HPDE6-E6E7 (cell line): Measurements from ENCODE around the gene GPC2.
"Not testable (repeated sequence)": the region's sequence is repeated elsewhere in the genome, so short reads cannot be mapped to it uniquely, and the experiment has no call there.

Experiments
- DNase-seq: peaks from one replicate; pipeline ENCODE4 v3.0.0; 2011; ENCODE audit warnings: missing footprints; ENCODE audit errors: extremely low spot score

The GPC2 gene

GRCh38 chr7:100152404-100152803 lies 24.8 kb downstream of the GPC2 start:
- no peak for DNase-seq

- DNase-seq: peak; percentile 99
Measured at GRCh38 chr7:100148559-100149328, 28.4 kb downstream of the GPC2 start, which contains the start of gene LAMTOR4. Gene LAMTOR4 (plus strand): TSS chr7:100148918. CDS start chr7:100148973, 55 bp downstream.

GRCh38 chr7:100148225-100148558 lies 29.0 kb downstream of the GPC2 start:
- DNase-seq: no peak

- DNase-seq: no peak
Measured at GRCh38 chr7:100147278-100147677, 29.9 kb downstream of the GPC2 start.

GRCh38 chr7:100146350-100146749 lies 30.8 kb downstream of the GPC2 start:
- not testable (repeated sequence) for DNase-seq

GRCh38 chr7:100142461-100142860 lies 34.7 kb downstream of the GPC2 start:
- DNase-seq: no peak

GRCh38 chr7:100141555-100141949 lies 35.6 kb downstream of the GPC2 start:
- no peak for DNase-seq

GRCh38 chr7:100137851-100138760 lies 39.1 kb downstream of the GPC2 start:
- DNase-seq: no peak

- peak; percentile 75 for DNase-seq
Measured at GRCh38 chr7:100132697-100133151, 44.5 kb downstream of the GPC2 start.

- no peak for DNase-seq
Measured at GRCh38 chr7:100132126-100132525, 45.1 kb downstream of the GPC2 start.

- DNase-seq: peak; percentile 58
Measured at GRCh38 chr7:100130608-100131453, 46.4 kb downstream of the GPC2 start.

GRCh38 chr7:100130220-100130607 lies 47.0 kb downstream of the GPC2 start:
- DNase-seq: not testable (repeated sequence)

- no peak for DNase-seq
Measured at GRCh38 chr7:100128637-100128963, 48.6 kb downstream of the GPC2 start.

GRCh38 chr7:100127866-100128636 lies 49.1 kb downstream of the GPC2 start:
- no peak for DNase-seq

- DNase-seq: peak; percentile 71
Measured at GRCh38 chr7:100126931-100127865, 50.0 kb downstream of the GPC2 start, which contains the start of gene MBLAC1. Gene MBLAC1 (plus strand): TSS chr7:100126967. CDS start chr7:100127396, 429 bp downstream.

GRCh38 chr7:100126239-100126930 lies 50.8 kb downstream of the GPC2 start:
- DNase-seq: no peak

- DNase-seq: no peak
Measured at GRCh38 chr7:100124301-100125230, 52.6 kb downstream of the GPC2 start.

GRCh38 chr7:100122568-100122967 lies 54.6 kb downstream of the GPC2 start:
- DNase-seq: no peak
